ENCODE measurements around the gene ZC3H10.
"Not testable (repeated sequence)": the region's sequence is repeated elsewhere in the genome, so short reads cannot be mapped to it uniquely, and the experiment has no call there.

Gene ZC3H10

GRCh38 chr12:56117778-56118687 lies at the start of gene ZC3H10:
Gene ZC3H10, plus strand, starts transcription at chr12:56118266. Its CDS starts 2,297 bp downstream, at chr12:56120563.
- peak; percentile 100 for DNase-seq (ENCODE audit: low spot score)

- peak; percentile 50 for DNase-seq (ENCODE audit: low spot score)
Observed at GRCh38 chr12:56071648-56072047, 46.4 kb upstream of the ZC3H10 start.

GRCh38 chr12:56074396-56074795 lies 43.7 kb upstream of the ZC3H10 start:
- DNase-seq (ENCODE audit: low spot score) = no peak

GRCh38 chr12:56077966-56078365 lies 40.1 kb upstream of the ZC3H10 start:
- DNase-seq (ENCODE audit: low spot score) = not testable (repeated sequence)

- no peak for DNase-seq (ENCODE audit: low spot score)
Observed at GRCh38 chr12:56078427-56078826, 39.6 kb upstream of the ZC3H10 start.

GRCh38 chr12:56078931-56079722 lies 38.9 kb upstream of the ZC3H10 start:
- DNase-seq (ENCODE audit: low spot score) = peak; percentile 91

GRCh38 chr12:56079723-56080555 lies 38.1 kb upstream of the ZC3H10 start, which contains the start of gene ERBB3:
Gene ERBB3, plus strand, starts transcription at chr12:56080165. Its CDS starts 136 bp downstream, at chr12:56080301.
- DNase-seq (ENCODE audit: low spot score) = peak; percentile 87

- peak; percentile 63 for DNase-seq (ENCODE audit: low spot score)
Observed at GRCh38 chr12:56080556-56081138, 37.4 kb upstream of the ZC3H10 start.

- DNase-seq (ENCODE audit: low spot score) = no peak
Observed at GRCh38 chr12:56081393-56082347, 36.4 kb upstream of the ZC3H10 start.

GRCh38 chr12:56082382-56082781 lies 35.7 kb upstream of the ZC3H10 start:
- no peak for DNase-seq (ENCODE audit: low spot score)

GRCh38 chr12:56082967-56083366 lies 35.1 kb upstream of the ZC3H10 start:
- DNase-seq (ENCODE audit: low spot score) = no peak

- DNase-seq (ENCODE audit: low spot score) = no peak
Observed at GRCh38 chr12:56084958-56085543, 33.0 kb upstream of the ZC3H10 start.

- DNase-seq (ENCODE audit: low spot score) = peak; percentile 51
Observed at GRCh38 chr12:56086096-56086495, 32.0 kb upstream of the ZC3H10 start.

- no peak for DNase-seq (ENCODE audit: low spot score)
Observed at GRCh38 chr12:56086608-56087007, 31.5 kb upstream of the ZC3H10 start.

- no peak for DNase-seq (ENCODE audit: low spot score)
Observed at GRCh38 chr12:56087220-56087619, 30.8 kb upstream of the ZC3H10 start.

- no peak for DNase-seq (ENCODE audit: low spot score)
Observed at GRCh38 chr12:56097738-56098137, 20.3 kb upstream of the ZC3H10 start.

GRCh38 chr12:56098592-56098991 lies 19.5 kb upstream of the ZC3H10 start:
- no peak for DNase-seq (ENCODE audit: low spot score)

GRCh38 chr12:56099787-56100186 lies 18.3 kb upstream of the ZC3H10 start:
- no peak for DNase-seq (ENCODE audit: low spot score)

GRCh38 chr12:56101045-56101444 lies 17.0 kb upstream of the ZC3H10 start:
- no peak for DNase-seq (ENCODE audit: low spot score)

- no peak for DNase-seq (ENCODE audit: low spot score)
Observed at GRCh38 chr12:56102683-56103065, 15.4 kb upstream of the ZC3H10 start.

Data from kidney tubule cell (primary cell).